Liver (tissue), 9 donors: Measurements from ENCODE around the gene UBALD1. TPM values are rescaled to one million over a fixed set of nuclear protein-coding genes. Genes with fewer than 3 reads are reported as not detected.

Source experiments
- DNase-seq: peaks from one replicate; pipeline ENCODE4 v3.0.0-alpha.2; 2017; ENCODE audit warnings: low spot score
- H3K27ac ChIP-seq, 2 donors: one replicate each; pipeline ENCODE4 v1.7.0; 2013; ENCODE audit warnings: inconsistent platforms in 2 of 2, low read length in 2 of 2, control low read depth in 1 of 2, low read depth in 1 of 2, mild to moderate bottlenecking in 1 of 2
- H3K27me3 ChIP-seq, 4 donors: one replicate each; pipeline versions ENCODE4 v1.6.1 to v1.7.0; 2013; ENCODE audit warnings: low read length in 3 of 4, inconsistent platforms in 1 of 4, mild to moderate bottlenecking in 1 of 4, moderate library complexity in 1 of 4; ENCODE audit not compliant: control insufficient read depth in 4 of 4, insufficient read depth in 4 of 4
- H3K36me3 ChIP-seq, 4 donors: one replicate each; pipeline versions ENCODE4 v1.6.1 to v1.7.0; 2013; ENCODE audit warnings: low read length in 3 of 4, mild to moderate bottlenecking in 3 of 4, low read depth in 1 of 4, moderate library complexity in 1 of 4; ENCODE audit not compliant: control insufficient read depth in 4 of 4, insufficient read depth in 3 of 4
- H3K4me1 ChIP-seq, 4 donors: one replicate each; pipeline versions ENCODE4 v1.6.1 to v1.7.0; 2013; ENCODE audit warnings: low read length in 3 of 4, mild to moderate bottlenecking in 3 of 4, moderate library complexity in 1 of 4; ENCODE audit not compliant: control insufficient read depth in 4 of 4, insufficient read depth in 4 of 4
- H3K4me3 ChIP-seq, 3 donors: one replicate each; pipeline versions ENCODE4 v1.6.1 to v1.7.0; 2013; ENCODE audit warnings: low read length in 3 of 3, control low read depth in 1 of 3, low read depth in 1 of 3, mild to moderate bottlenecking in 1 of 3
- H3K9ac ChIP-seq, 2 donors: one replicate each; pipeline ENCODE4 v1.7.0; 2013; ENCODE audit warnings: low read length in 2 of 2, mild to moderate bottlenecking in 2 of 2, moderate library complexity in 2 of 2, control low read depth in 1 of 2, low read depth in 1 of 2
- H3K9me3 ChIP-seq, 4 donors: one replicate each; pipeline versions ENCODE4 v1.6.1 to v1.7.0; 2013; ENCODE audit warnings: low read length in 3 of 4; ENCODE audit not compliant: control insufficient read depth in 4 of 4
- FOXA1 ChIP-seq: IDR thresholded peaks from 2 replicates; pipeline ENCODE4 v1.6.1; 2016; ENCODE audit warnings: antibody characterized with exemption
- FOXA2 ChIP-seq: IDR thresholded peaks from 2 replicates; pipeline ENCODE4 v1.6.1; 2016; ENCODE audit warnings: antibody characterized with exemption
- HNF4A ChIP-seq, 2 donors: conservative IDR thresholded peaks; 2 replicates each; pipeline ENCODE4 v1.6.1; 2016; ENCODE audit warnings: antibody characterized with exemption in 2 of 2, mild to moderate bottlenecking in 2 of 2
- HNF4G ChIP-seq: IDR thresholded peaks from 2 replicates; pipeline ENCODE4 v1.6.1; 2016; ENCODE audit warnings: antibody characterized with exemption
- JUND ChIP-seq, 2 donors: IDR thresholded peaks; 2 replicates each; pipeline ENCODE4 v1.6.1; 2016; ENCODE audit warnings: antibody characterized with exemption in 2 of 2
- NR2F2 ChIP-seq: IDR thresholded peaks from 2 replicates; pipeline ENCODE4 v1.6.1; 2016; ENCODE audit warnings: antibody characterized with exemption
- RAD21 ChIP-seq, 2 donors: IDR thresholded peaks; 2 replicates each; pipeline ENCODE4 v1.6.1; 2016; ENCODE audit warnings: antibody characterized with exemption in 2 of 2, mild to moderate bottlenecking in 2 of 2
- REST ChIP-seq: IDR thresholded peaks from 2 replicates; pipeline ENCODE4 v1.6.1; 2016; ENCODE audit warnings: antibody characterized with exemption, mild to moderate bottlenecking
- RXRA ChIP-seq, 2 donors: IDR thresholded peaks; 2 replicates each; pipeline ENCODE4 v1.6.1; 2017 to 2018; ENCODE audit warnings: antibody characterized with exemption in 2 of 2, mild to moderate bottlenecking in 1 of 2
- SP1 ChIP-seq: IDR thresholded peaks from 2 replicates; pipeline ENCODE4 v1.6.1; 2018; ENCODE audit warnings: antibody characterized with exemption, mild to moderate bottlenecking
- TAF1 ChIP-seq: conservative IDR thresholded peaks from 2 replicates; pipeline ENCODE4 v1.6.1; 2016; ENCODE audit warnings: antibody characterized with exemption, mild to moderate bottlenecking
- YY1 ChIP-seq: IDR thresholded peaks from 2 replicates; pipeline ENCODE4 v1.6.1; 2016; ENCODE audit warnings: antibody characterized with exemption, mild to moderate bottlenecking
- ZBTB33 ChIP-seq: IDR thresholded peaks from 2 replicates; pipeline ENCODE4 v1.6.1; 2016; ENCODE audit warnings: antibody characterized with exemption
- WGBS: extraction: QIAGEN DNeasy Blood & Tissue Kit; methylation state at CpG from one replicate; pipeline ENCODE4 v1.1.7; 2013; 5-methylcytosine and 5-hydroxymethylcytosine counted together
- polyA plus RNA-seq, 2 donors: library from polyadenylated mRNA; stranded (reverse) in 1 of 2; unstranded in 1 of 2; fragments of 200-250 nt in 1 of 2; fragments of >200 nt in 1 of 2; fragmentation: Nextera tagmentation in 1 of 2; extraction: Ambion mirVana in 1 of 2; gene quantifications; one replicate each; pipeline versions ENCODE4 v1.2.1 to v1.2.3, GENCODE V29; 2013 to 2015
- total RNA-seq, 2 donors: library from RNA; depleted of rRNA; stranded (reverse); fragments of >200 nt; gene quantifications; one replicate each; pipeline ENCODE4 v1.2.3, GENCODE V29; 2014
- TF ChIP-seq, protein P1 (sequence below): IDR thresholded peaks from 2 replicates; pipeline ENCODE4 v1.6.1; 2016; ENCODE audit warnings: antibody characterized with exemption
- TF ChIP-seq, protein P2 (sequence below): fragments of 150-350 bp; IDR thresholded peaks from 2 replicates; pipeline ENCODE4 v1.5.1; 2017; ENCODE audit warnings: improper control_type of control experiment, low read depth, low read length; ENCODE audit not compliant: missing input control
- TF ChIP-seq, protein P3 (sequence below): IDR thresholded peaks from 2 replicates; pipeline ENCODE4 v1.6.1; 2016; ENCODE audit warnings: antibody characterized with exemption
- donor health status: healthy.
- donor health status: healthy.
- donor health status: healthy.
- donor health status: healthy.
- donor health status: healthy.

The UBALD1 gene
- total and polyA plus RNA-seq, 4 donors: 4.5 to 22.4 (median 7.5) TPM

GRCh38 chr16:4588961-4589360 is 25.7 kb downstream of the UBALD1 start:
- no peaks in the 10 kb centered on the region for H3K27me3 ChIP-seq
- WGBS: 98% methylated on average over 6 of the region's 6 CpGs
- no peak for DNase-seq

DNA sequence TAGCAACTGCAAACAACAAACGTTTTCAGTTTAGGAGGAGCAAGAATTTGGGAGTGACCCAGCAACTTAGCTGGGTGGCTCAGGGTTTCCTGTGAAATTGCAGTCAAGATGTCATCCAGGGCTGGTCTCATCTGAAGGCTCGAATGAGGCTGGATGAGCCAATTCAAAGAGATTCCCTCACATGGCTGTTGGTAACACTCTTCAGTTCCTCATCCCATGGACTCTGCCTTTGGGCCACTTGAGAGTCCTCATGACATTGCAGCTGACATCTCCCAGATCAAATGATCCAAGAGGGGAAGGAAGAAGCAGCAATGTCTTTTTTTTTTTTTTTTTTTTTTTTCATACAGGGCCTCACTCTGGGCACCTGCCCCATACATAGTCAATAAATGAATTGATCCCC is 26.3 kb downstream of the UBALD1 start:
- 72% methylated on average over 2 of the region's 2 CpGs for WGBS
- Histone ChIP-seq H3K9ac (no peak overlapping the region), H3K36me3 (no peaks in the 10 kb centered on the region), H3K4me3 (no peak overlapping the region), H3K27ac (no peak overlapping the region), H3K9me3 (peaks cover 0 to 3% (median 0%) of the 10 kb centered on the region in 4 donors), H3K27me3 (no peaks in the 10 kb centered on the region), H3K4me1 (no peaks in the 10 kb centered on the region)
- no peak for DNase-seq
- TF ChIP-seq, protein P1, sequence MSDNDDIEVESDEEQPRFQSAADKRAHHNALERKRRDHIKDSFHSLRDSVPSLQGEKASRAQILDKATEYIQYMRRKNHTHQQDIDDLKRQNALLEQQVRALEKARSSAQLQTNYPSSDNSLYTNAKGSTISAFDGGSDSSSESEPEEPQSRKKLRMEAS: no peak
- TF ChIP-seq HNF4G (no peak), REST (no peak), NR2F2 (no peak)
- TF ChIP-seq, protein P2, sequence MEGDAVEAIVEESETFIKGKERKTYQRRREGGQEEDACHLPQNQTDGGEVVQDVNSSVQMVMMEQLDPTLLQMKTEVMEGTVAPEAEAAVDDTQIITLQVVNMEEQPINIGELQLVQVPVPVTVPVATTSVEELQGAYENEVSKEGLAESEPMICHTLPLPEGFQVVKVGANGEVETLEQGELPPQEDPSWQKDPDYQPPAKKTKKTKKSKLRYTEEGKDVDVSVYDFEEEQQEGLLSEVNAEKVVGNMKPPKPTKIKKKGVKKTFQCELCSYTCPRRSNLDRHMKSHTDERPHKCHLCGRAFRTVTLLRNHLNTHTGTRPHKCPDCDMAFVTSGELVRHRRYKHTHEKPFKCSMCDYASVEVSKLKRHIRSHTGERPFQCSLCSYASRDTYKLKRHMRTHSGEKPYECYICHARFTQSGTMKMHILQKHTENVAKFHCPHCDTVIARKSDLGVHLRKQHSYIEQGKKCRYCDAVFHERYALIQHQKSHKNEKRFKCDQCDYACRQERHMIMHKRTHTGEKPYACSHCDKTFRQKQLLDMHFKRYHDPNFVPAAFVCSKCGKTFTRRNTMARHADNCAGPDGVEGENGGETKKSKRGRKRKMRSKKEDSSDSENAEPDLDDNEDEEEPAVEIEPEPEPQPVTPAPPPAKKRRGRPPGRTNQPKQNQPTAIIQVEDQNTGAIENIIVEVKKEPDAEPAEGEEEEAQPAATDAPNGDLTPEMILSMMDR: no peak

More at GRCh38 chr16:4588961-4589360, 25.7 kb downstream of the UBALD1 start:
- H3K27ac ChIP-seq: no peak overlapping the region
- no peaks in the 10 kb centered on the region for H3K4me1 ChIP-seq
- no peak overlapping the region for H3K4me3 ChIP-seq
- peaks cover 0 to 3% (median 0%) of the 10 kb centered on the region in 4 donors for H3K9me3 ChIP-seq
- TF ChIP-seq FOXA2: no peak
- TF ChIP-seq REST: no peak
- no peak for TF ChIP-seq NR2F2
- TF ChIP-seq HNF4A (conservative IDR thresholded peaks at IDR 0.05): no peak
- TF ChIP-seq JUND (IDR thresholded peaks at IDR 0.05): no peak
- TF ChIP-seq TAF1: no peak
- no peak for TF ChIP-seq SP1
- TF ChIP-seq, protein P1: no peak
- no peak for TF ChIP-seq ZBTB33
- no peak for TF ChIP-seq FOXA1
- no peak for TF ChIP-seq YY1
- TF ChIP-seq RXRA (IDR thresholded peaks at IDR 0.05): no peak
- TF ChIP-seq, protein P3, sequence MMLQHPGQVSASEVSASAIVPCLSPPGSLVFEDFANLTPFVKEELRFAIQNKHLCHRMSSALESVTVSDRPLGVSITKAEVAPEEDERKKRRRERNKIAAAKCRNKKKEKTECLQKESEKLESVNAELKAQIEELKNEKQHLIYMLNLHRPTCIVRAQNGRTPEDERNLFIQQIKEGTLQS: no peak
- no peak for TF ChIP-seq RAD21 (IDR thresholded peaks at IDR 0.05)
- H3K36me3 ChIP-seq: no peaks in the 10 kb centered on the region
- no peak overlapping the region for H3K9ac ChIP-seq
